ENCODE results near the gene HVCN1. TPM values are rescaled to one million over a fixed set of nuclear protein-coding genes. Genes with fewer than 3 reads are reported as not detected.

The HVCN1 gene
- total RNA-seq, 1 experiment from 2014 or later = 0.23 TPM

- H3K4me1 ChIP-seq = no peaks in the 10 kb centered on the region
- DNase-seq = no peak
- ChIA-PET CTCF (interaction anchor here (0.5 to 1.9 kb wide), 13 partner anchors 10 to 650 kb away, joined by 3 to 29 read pairs (median 3); partner anchors contain the start of gene CCDC63), POLR2A (interaction anchor here (1.2 kb wide), 1 partner anchor 236 kb away, joined by 3 read pairs; the partner anchor contains the start of genes FAM216A and GPN3)
- H3K36me3 ChIP-seq (ENCODE audit: control insufficient read depth, insufficient read depth, low read length) = no peaks in the 10 kb centered on the region
- Mint-ChIP-seq H3K4me3 (ENCODE audit: unreplicated experiment) (no peak overlapping the region), H3K4me1 (ENCODE audit: low read depth, unreplicated experiment) (peaks cover 7% of the 10 kb centered on the region), H3K27me3 (ENCODE audit: insufficient read depth, unreplicated experiment) (no peaks in the 10 kb centered on the region), H3K9me3 (ENCODE audit: unreplicated experiment) (no peaks in the 10 kb centered on the region), H3K27ac (ENCODE audit: unreplicated experiment) (no peak overlapping the region), H3K36me3 (ENCODE audit: insufficient read depth, unreplicated experiment) (no peaks in the 10 kb centered on the region)
- intact Hi-C loops (cut with micrococcal nuclease; ENCODE audit: unreplicated experiment) = loop anchor here (1.0 kb wide), 1 partner anchor 122 kb away; no protein-coding TSS in a partner anchor
- H3K9me3 ChIP-seq = no peaks in the 10 kb centered on the region
- H3K27me3 ChIP-seq (replicated peaks; ENCODE audit: control insufficient read depth, insufficient read depth, low read length) = no peaks in the 10 kb centered on the region
- no peak overlapping the region for H3K4me3 ChIP-seq (ENCODE audit: low read depth, low read length)
- BruUV-seq (replicated peaks) = no TSS peak
- TF ChIP-seq CTCF (IDR thresholded peaks at IDR 0.05; ENCODE audit: insufficient read depth in 1 of 2, low read depth in 1 of 2, low read length in 1 of 2, severe bottlenecking in 1 of 2, unreplicated experiment in 1 of 2) = no peak
Observed at GRCh38 chr12:110704231-110704630, 15.3 kb upstream of the HVCN1 start.

GRCh38 chr12:110702081-110702480 is 13.2 kb upstream of the HVCN1 start:
- TF ChIP-seq CTCF (IDR thresholded peaks at IDR 0.05; ENCODE audit: insufficient read depth in 1 of 2, low read depth in 1 of 2, low read length in 1 of 2, severe bottlenecking in 1 of 2, unreplicated experiment in 1 of 2) = no peak
- no peak for DNase-seq
- peaks cover 7% of the 10 kb centered on the region for H3K4me1 Mint-ChIP-seq (ENCODE audit: low read depth, unreplicated experiment)
- H3K4me1 ChIP-seq = no peaks in the 10 kb centered on the region
- H3K27ac Mint-ChIP-seq (ENCODE audit: unreplicated experiment) = no peak overlapping the region
- no peaks in the 10 kb centered on the region for H3K36me3 ChIP-seq (ENCODE audit: control insufficient read depth, insufficient read depth, low read length)
- no TSS peak for BruUV-seq (replicated peaks)
- H3K4me3 ChIP-seq (ENCODE audit: low read depth, low read length) = no peak overlapping the region
- intact Hi-C loops (cut with micrococcal nuclease; ENCODE audit: unreplicated experiment) = no loop called here
- CTCF ChIA-PET = no interaction called here
- H3K9me3 Mint-ChIP-seq (ENCODE audit: unreplicated experiment) = no peaks in the 10 kb centered on the region
- no peaks in the 10 kb centered on the region for H3K9me3 ChIP-seq
- POLR2A ChIA-PET = no interaction called here
- H3K4me3 Mint-ChIP-seq (ENCODE audit: unreplicated experiment) = no peak overlapping the region
- H3K27me3 ChIP-seq (replicated peaks; ENCODE audit: control insufficient read depth, insufficient read depth, low read length) = no peaks in the 10 kb centered on the region
- no peaks in the 10 kb centered on the region for H3K36me3 Mint-ChIP-seq (ENCODE audit: insufficient read depth, unreplicated experiment)
- H3K27me3 Mint-ChIP-seq (ENCODE audit: insufficient read depth, unreplicated experiment) = no peaks in the 10 kb centered on the region

GRCh38 chr12:110699591-110700445 is 10.9 kb upstream of the HVCN1 start:
- intact Hi-C loops (cut with micrococcal nuclease; ENCODE audit: unreplicated experiment) = loop anchor here (5.0 kb wide), 1 partner anchor 188 kb away; no protein-coding TSS in a partner anchor
- H3K4me3 ChIP-seq (ENCODE audit: low read depth, low read length) = no peak overlapping the region
- no peaks in the 10 kb centered on the region for H3K36me3 ChIP-seq (ENCODE audit: control insufficient read depth, insufficient read depth, low read length)
- H3K27me3 Mint-ChIP-seq (ENCODE audit: insufficient read depth, unreplicated experiment) = no peaks in the 10 kb centered on the region
- ChIA-PET POLR2A (no interaction called here), CTCF (no interaction called here)
- H3K9me3 ChIP-seq = no peaks in the 10 kb centered on the region
- no peak for TF ChIP-seq CTCF (IDR thresholded peaks at IDR 0.05; ENCODE audit: insufficient read depth in 1 of 2, low read depth in 1 of 2, low read length in 1 of 2, severe bottlenecking in 1 of 2, unreplicated experiment in 1 of 2)
- no TSS peak for BruUV-seq (replicated peaks)
- no peak overlapping the region for H3K27ac Mint-ChIP-seq (ENCODE audit: unreplicated experiment)
- H3K4me3 Mint-ChIP-seq (ENCODE audit: unreplicated experiment) = no peak overlapping the region
- no peaks in the 10 kb centered on the region for H3K9me3 Mint-ChIP-seq (ENCODE audit: unreplicated experiment)
- peaks cover 2% of the 10 kb centered on the region for H3K4me1 Mint-ChIP-seq (ENCODE audit: low read depth, unreplicated experiment)
- no peaks in the 10 kb centered on the region for H3K36me3 Mint-ChIP-seq (ENCODE audit: insufficient read depth, unreplicated experiment)
- no peaks in the 10 kb centered on the region for H3K4me1 ChIP-seq
- H3K27me3 ChIP-seq (replicated peaks; ENCODE audit: control insufficient read depth, insufficient read depth, low read length) = no peaks in the 10 kb centered on the region
- no peak for DNase-seq

All from Caco-2 (cell line).